ENCODE measurements around the gene UTP18.
"Not testable (repeated sequence)": the region's sequence is repeated elsewhere in the genome, so short reads cannot be mapped to it uniquely, and the experiment has no call there.

UTP18 gene

DNA sequence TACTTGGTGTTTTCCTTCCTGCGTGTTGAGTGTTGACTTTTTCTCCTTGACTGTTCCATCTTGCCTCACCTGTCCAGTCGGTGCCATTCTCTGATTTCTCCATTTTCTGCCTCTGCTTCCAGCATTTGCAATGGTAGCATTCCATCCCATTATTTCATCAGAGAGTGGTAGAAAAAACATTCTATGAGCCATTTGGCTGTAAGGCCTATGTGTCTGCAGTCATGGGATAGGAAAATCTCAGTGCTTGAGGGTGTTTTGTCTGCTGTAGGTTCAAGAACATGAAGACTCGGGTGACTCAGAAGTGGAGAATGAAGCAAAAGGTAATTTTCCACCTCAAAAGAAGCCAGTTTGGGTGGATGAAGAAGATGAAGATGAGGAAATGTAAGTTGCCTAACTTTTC is 2.7 kb downstream of the UTP18 start:
- TF ChIP-seq, protein P1, sequence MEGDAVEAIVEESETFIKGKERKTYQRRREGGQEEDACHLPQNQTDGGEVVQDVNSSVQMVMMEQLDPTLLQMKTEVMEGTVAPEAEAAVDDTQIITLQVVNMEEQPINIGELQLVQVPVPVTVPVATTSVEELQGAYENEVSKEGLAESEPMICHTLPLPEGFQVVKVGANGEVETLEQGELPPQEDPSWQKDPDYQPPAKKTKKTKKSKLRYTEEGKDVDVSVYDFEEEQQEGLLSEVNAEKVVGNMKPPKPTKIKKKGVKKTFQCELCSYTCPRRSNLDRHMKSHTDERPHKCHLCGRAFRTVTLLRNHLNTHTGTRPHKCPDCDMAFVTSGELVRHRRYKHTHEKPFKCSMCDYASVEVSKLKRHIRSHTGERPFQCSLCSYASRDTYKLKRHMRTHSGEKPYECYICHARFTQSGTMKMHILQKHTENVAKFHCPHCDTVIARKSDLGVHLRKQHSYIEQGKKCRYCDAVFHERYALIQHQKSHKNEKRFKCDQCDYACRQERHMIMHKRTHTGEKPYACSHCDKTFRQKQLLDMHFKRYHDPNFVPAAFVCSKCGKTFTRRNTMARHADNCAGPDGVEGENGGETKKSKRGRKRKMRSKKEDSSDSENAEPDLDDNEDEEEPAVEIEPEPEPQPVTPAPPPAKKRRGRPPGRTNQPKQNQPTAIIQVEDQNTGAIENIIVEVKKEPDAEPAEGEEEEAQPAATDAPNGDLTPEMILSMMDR (IDR thresholded peaks at IDR 0.05; ENCODE audit: low read depth, low read length), result no peak
- Histone ChIP-seq H3K9me3 (ENCODE audit: severe bottlenecking) (no peaks in the 10 kb centered on the region), H3K27ac (no peak overlapping the region), H3K36me3 (peaks cover 66% of the 10 kb centered on the region), H3K27me3 (ENCODE audit: insufficient read depth, low read depth, severe bottlenecking) (no peaks in the 10 kb centered on the region), H3K4me3 (ENCODE audit: low read depth, low read length) (no peak overlapping the region)
- DNase-seq, result no peak

DNA sequence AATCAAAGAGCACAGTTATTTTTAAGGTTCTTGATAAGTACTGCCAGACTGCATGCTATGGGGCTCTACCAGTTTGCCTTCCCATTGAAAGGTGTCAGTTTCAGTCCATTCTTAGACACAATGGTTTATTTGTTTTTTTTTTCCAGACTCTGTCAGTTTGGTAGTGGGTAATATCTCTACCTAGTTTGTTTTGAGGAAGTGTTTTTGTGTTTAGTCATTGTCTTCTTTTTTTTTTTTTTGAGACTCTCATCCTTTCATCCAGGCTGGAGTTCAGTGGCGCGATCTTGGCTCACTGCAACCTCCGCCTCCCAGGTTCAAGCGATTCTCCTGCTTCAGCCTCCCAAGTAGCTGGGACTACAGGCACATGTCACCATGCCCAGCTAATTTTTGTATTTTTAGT is 4.1 kb downstream of the UTP18 start:
- not testable (repeated sequence) for H3K4me3 ChIP-seq (ENCODE audit: low read depth, low read length); H3K9me3 ChIP-seq (ENCODE audit: severe bottlenecking); H3K27me3 ChIP-seq (ENCODE audit: insufficient read depth, low read depth, severe bottlenecking); H3K27ac ChIP-seq; DNase-seq
- H3K36me3 ChIP-seq, result peaks cover 69% of the 10 kb centered on the region

DNA sequence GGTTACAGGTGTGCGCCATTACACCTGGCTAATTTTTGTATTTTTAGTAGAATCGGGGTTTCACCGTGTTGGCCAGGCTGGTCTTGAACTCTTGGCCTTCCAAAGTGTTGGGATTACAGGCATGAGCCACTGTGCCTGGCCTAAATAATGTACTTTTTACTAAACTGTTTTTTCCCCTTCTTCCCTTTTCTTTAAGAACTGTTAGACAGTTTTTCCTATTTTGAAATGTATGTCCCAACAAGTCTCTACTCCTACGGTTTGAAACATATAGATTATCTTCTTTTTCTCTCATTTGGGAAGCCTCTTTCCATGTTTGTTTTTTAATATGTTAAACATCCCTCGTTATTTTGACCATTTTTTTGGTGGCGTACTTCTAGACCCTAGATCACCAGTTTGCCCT is 9.6 kb downstream of the UTP18 start:
- Histone ChIP-seq H3K27ac (no peak overlapping the region), H3K36me3 (peaks cover 92% of the 10 kb centered on the region), H3K9me3 (ENCODE audit: severe bottlenecking) (no peaks in the 10 kb centered on the region), H3K27me3 (ENCODE audit: insufficient read depth, low read depth, severe bottlenecking) (no peaks in the 10 kb centered on the region), H3K4me3 (ENCODE audit: low read depth, low read length) (no peak overlapping the region)
- TF ChIP-seq, protein P1 (IDR thresholded peaks at IDR 0.05; ENCODE audit: low read depth, low read length), result no peak
- no peak for DNase-seq

DNA sequence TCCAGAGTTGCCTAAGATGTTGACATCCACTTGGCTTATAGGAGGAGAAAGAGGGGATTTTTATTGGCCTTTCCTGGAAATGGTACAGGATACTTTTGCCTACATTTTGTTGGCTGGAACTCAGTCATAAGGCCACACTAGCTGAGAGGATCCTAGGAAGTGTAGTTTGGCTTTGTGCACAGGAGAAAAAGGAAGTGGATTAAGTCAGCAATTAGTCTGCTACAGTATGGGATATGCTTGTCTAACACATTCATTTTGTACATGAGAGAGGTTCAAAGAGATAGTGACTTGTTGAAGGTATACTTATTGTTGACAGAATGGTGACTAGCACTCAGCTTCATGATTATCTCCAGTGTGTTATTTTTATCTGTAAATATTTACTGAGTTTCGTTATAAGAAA is 10.3 kb downstream of the UTP18 start:
- TF ChIP-seq, protein P1 (IDR thresholded peaks at IDR 0.05; ENCODE audit: low read depth, low read length), result no peak
- Histone ChIP-seq H3K9me3 (ENCODE audit: severe bottlenecking) (no peaks in the 10 kb centered on the region), H3K27me3 (ENCODE audit: insufficient read depth, low read depth, severe bottlenecking) (no peaks in the 10 kb centered on the region), H3K27ac (no peak overlapping the region), H3K36me3 (peaks cover 97% of the 10 kb centered on the region), H3K4me3 (ENCODE audit: low read depth, low read length) (no peak overlapping the region)
- DNase-seq, result no peak

- TF ChIP-seq, protein P1 (IDR thresholded peaks at IDR 0.05; ENCODE audit: low read depth, low read length), result no peak
- Histone ChIP-seq H3K36me3 (peaks cover 97% of the 10 kb centered on the region), H3K9me3 (ENCODE audit: severe bottlenecking) (no peaks in the 10 kb centered on the region), H3K4me3 (ENCODE audit: low read depth, low read length) (no peak overlapping the region), H3K27ac (no peak overlapping the region), H3K27me3 (ENCODE audit: insufficient read depth, low read depth, severe bottlenecking) (no peaks in the 10 kb centered on the region)
- DNase-seq, result no peak
Measured at GRCh38 chr17:51272812-51273211, 12.5 kb downstream of the UTP18 start.

DNA sequence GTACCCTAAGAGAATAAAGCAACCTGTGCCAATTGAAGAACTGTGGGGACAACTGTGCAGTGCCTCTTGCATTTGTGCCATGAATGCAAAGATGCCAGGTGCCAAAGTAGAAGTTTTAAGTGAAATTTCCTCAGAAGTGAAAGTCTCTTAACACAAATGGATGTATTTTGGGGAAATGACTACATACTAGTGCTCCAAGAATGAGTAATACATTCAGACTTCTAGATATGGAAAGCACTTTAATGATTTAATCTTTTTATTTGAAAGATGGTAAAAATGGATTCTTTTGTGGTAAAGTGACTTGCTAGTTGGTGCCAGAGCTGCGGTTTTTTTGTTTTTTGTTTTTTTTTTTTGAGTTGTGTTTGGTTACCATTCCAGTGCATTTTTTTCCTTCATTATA is 15.0 kb downstream of the UTP18 start:
- H3K36me3 ChIP-seq, result peaks cover 98% of the 10 kb centered on the region
- DNase-seq, result no peak
- TF ChIP-seq, protein P1 (IDR thresholded peaks at IDR 0.05; ENCODE audit: low read depth, low read length), result no peak
- H3K27ac ChIP-seq, result no peak overlapping the region
- no peaks in the 10 kb centered on the region for H3K9me3 ChIP-seq (ENCODE audit: severe bottlenecking)
- H3K27me3 ChIP-seq (ENCODE audit: insufficient read depth, low read depth, severe bottlenecking), result no peaks in the 10 kb centered on the region
- no peak overlapping the region for H3K4me3 ChIP-seq (ENCODE audit: low read depth, low read length)

All from WERI-Rb-1 (cell line).